Fibroblast of upper back skin (primary cell): ENCODE data around the gene CFAP161.

Source experiments
- DNase-seq: peaks from one replicate; pipeline ENCODE4 v3.0.0-alpha.2; 2013

The CFAP161 gene

DNA sequence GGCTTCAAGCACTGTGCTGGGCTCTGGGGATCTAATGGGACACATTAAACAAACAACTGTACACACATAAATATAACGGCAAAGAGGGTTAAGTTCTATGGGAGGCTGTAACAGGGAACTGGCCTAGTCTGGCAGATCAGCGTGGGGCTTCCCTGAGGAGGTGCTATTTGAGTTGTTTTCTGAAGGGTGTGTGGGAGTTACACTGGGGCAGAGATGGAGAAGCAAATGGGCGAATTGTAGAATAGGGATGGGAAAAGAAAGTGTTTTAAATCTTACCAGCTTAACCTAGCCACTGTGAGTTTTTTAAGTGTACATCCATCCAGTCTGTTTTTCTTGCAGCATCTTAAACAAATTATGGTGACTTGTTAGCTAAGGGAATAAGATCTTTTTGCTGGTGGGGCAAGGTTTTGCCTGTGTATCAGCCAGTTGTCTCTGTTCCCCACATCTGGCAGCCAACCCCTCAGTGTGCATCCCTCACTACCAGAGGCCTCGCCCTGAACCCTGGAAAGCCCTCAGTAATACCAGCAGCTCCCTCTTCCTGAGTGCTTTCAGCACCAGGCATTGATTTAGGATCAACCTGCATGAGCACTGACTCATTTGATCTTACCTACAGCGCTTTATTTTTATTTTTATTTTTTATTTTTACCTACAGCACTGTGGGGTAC, 51.7 kb downstream of the CFAP161 start:
- no peak for DNase-seq

GRCh38 chr15:81188354-81188753, 54.3 kb downstream of the CFAP161 start:
- no peak for DNase-seq

DNA sequence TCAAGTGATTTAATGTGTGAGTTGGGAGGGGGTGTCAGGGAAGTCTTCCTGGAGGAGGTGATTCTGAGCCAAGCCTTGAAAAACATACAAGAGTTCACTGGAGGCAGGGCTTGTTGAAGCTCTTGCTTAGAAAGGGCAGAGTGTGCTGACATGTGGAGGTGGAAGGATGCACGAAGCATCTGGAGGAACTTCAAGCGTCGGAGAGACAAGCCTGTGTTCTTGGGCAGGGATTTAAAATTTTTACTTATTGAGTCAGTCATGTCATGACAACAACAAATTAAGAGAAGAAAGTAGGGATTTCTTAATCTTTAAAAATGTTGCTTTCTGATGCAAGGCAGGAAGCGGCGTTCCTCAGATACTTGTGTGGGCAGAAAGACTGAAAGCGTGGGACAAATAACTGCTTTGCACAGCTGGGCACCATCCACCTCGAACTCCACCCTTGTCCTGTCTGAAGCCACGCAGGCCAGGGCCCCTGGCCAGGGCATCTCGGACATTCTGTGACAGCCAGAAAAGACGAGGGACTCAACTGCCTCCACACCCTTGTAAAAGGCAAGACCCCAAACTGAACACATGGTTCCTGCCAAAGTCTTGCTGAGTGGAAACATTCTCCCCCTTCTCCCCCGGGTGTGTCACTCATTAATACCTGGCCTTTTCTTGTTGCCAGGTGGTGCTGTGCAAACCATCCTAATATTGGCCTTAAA, 55.7 kb downstream of the CFAP161 start:
- DNase-seq: peak; percentile 98

DNA sequence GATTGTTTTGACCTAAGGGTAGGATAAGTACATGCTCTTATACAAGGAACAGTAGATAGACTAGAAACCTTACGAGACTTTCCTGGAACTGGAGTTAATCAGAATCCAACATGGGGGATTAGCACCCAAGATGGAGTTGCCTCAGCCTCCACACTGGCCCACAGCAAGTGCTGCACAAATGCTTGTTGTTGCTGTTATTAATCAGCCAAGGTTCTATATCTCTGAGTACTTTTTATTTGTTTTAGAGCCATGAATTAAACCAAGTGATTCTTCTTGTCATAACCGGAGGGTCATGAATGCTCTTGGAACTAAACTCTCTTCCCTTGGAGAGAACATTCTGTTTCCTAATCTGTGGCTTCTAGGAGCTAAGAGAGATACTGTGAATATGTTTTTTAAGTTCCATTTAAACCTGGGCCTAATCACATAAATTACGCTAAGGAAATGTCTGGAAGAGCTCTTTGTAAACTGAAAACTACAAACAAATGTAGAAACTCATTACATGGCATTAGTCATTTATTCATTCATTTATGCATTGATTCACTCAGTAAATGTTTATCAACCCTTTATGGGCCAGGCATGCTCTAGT, 56.9 kb downstream of the CFAP161 start:
- DNase-seq: no peak

GRCh38 chr15:81191701-81192100, 57.6 kb downstream of the CFAP161 start:
- no peak for DNase-seq

- DNase-seq: no peak
These were observed 60.7 kb downstream of the CFAP161 start for GRCh38 chr15:81194723-81195122.

DNA sequence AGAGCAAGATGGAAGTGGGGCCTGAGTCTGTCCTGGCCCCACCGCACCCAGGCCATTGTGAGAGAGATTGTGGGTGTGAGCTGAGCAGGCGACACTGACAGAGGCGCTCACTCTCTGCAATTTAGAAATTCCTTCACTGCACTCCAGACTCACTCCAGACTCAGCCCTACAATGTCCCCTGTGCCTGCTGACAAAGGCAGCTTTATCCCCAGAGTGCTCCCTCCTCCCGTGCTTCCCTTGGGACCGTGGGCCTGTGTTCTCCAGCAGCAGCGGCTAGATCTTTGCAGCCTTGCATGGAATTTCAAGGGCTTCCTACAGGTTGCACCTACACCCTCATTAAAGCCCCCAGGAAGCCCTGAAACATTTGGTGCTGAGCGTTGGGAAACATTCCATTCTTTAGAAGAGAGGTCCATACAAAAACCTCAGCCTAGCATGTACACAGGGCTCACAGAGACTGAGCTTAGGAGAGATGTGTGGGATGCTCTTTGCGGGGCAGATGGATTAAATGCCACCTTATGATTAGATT, 61.3 kb downstream of the CFAP161 start:
- DNase-seq: no peak

GRCh38 chr15:81196576-81197254, 62.6 kb downstream of the CFAP161 start, which contains the start of gene IL16:
Gene IL16, plus strand, starts transcription at chr15:81196879. Its CDS starts 28,521 bp downstream, at chr15:81225400.
- no peak for DNase-seq

GRCh38 chr15:81197255-81197630, 63.2 kb downstream of the CFAP161 start:
- no peak for DNase-seq

DNA sequence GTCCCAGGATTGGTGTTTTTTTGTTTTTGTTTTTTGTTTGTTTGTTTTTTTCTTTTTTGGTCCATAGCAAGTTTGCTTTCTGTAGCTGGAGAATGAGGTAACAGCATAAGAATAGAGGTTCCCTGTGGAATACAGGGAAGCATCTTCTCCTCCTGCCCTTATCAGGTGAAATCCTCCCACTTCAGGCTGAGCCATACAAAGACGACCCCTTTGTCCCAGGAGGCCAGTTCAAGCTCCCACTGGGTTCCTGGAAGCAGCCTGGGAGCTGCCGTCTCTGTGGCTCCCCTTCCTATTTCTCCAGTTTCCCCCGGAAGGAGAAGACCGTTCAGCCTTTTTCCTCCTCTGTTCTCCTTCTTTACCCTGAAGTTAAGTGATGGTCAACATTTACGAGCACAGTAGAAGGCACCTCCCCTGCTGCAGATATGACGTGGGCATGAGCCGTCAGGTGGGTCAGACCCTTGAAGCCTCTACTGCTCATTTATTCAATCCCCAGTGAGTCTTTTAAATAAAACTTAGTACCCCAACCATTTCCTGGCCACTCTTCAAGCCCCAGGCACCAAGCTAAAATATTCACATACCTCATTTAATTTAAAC, 63.7 kb downstream of the CFAP161 start:
- no peak for DNase-seq
